ENCODE data around the gene SLMAP. TPM values are rescaled to one million over a fixed set of nuclear protein-coding genes. Genes with fewer than 3 reads are reported as not detected.

Gene SLMAP
- total and polyA plus RNA-seq, 7 donors = 31.2 to 180 (median 106) TPM

DNA sequence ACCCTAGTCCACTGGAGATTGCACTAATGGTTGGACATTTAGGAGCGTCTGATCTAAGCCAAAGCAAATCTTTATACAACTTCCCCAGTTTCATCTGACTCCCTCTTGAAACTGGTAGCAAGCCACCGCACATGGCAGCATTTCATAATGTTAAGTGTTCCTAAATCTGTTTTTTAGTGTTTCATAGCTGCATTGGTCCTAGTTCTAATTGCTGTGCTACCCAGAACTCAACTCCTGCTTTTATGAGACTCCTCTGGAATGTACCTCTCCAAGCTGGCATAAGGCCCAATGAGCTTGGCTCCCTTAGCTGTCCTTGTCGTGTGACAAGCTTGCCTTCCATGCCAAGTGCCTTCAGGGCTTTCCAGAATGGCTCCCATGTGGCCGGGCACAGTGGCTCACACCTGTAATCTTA, 186.8 kb downstream of the SLMAP start:
- peak; percentile 45 to 69 (median 60) for ATAC-seq
- no peak overlapping the region for H3K27ac ChIP-seq
- no peaks in the 10 kb centered on the region for H3K27me3 ChIP-seq (ENCODE audit: insufficient read depth in 3 of 3, low read length in 2 of 3)
- DNase-seq = no peak
- H3K4me3 ChIP-seq = no peak overlapping the region
- 21 to 40% (median 28%) methylated on average over 4 of the region's 4 CpGs for WGBS, 3 donors
- H3K36me3 ChIP-seq (ENCODE audit: insufficient read depth in 1 of 2, low read depth in 1 of 2) = no peaks in the 10 kb centered on the region
- H3K9me3 ChIP-seq = no peaks in the 10 kb centered on the region
- peaks cover 10% of the 10 kb centered on the region for H3K4me1 ChIP-seq
- no peak for TF ChIP-seq CTCF (IDR thresholded peaks at IDR 0.05)
- intact Hi-C loops (cut with DNase I) = no loop called here

DNA sequence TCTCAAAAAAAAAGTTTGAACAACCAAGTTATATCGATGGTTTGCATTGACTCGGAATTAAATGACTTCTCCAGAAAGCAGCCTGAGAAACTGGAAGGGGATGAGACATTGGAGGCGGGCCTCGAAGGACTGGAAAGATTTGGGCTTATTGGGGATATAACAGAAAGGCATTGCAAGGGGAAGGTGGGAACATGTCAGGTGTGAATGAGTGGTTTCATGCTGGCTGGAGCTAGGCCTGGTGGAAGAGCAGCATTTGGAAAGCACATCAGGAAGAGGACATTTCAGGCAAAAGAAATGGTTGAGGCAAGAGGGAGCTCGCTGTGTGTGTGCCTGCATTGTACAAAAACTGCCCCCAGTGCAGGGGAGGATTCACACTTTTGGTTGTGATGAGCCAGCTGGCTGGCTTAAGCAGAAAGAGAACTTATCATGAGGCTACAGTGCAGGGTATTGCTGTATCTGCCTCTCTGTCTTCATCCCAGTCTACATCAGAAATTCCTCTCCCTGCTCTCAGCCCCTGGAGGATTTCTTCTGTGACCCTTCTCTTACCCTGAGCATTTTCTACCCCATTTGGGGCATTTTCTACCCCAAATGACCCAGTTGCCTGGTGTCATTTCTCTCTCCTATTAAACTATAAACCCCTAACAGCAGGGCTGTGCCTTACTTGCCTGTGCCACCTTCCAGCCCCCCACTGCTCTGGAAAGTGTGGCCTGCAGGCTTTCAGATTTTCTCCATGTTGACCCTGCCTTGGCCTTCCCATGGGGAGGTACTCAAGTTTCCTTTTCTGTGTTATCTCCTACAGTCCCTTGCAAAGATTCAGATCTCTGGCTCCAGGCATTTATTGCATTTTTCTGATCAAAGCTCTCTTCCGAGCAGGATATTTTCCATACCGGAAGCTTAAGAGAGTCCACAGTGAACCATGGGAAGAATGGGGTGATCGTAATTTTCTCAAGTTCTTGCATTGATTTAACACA, 187.7 kb downstream of the SLMAP start:
- peaks cover 10% of the 10 kb centered on the region for H3K4me1 ChIP-seq
- no peak for TF ChIP-seq CTCF (IDR thresholded peaks at IDR 0.05)
- H3K27ac ChIP-seq = no peak overlapping the region
- no peaks in the 10 kb centered on the region for H3K9me3 ChIP-seq
- intact Hi-C loops (cut with DNase I) = no loop called here
- DNase-seq (no peak), ATAC-seq (peak in 1 of 4 donors; percentile 13)
- no peaks in the 10 kb centered on the region for H3K27me3 ChIP-seq (ENCODE audit: insufficient read depth in 3 of 3, low read length in 2 of 3)
- no peak overlapping the region for H3K4me3 ChIP-seq
- no peaks in the 10 kb centered on the region for H3K36me3 ChIP-seq (ENCODE audit: insufficient read depth in 1 of 2, low read depth in 1 of 2)
- 65 to 73% (median 70%) methylated on average over 8 of the region's 8 CpGs for WGBS, 3 donors

- Histone ChIP-seq H3K4me1 (peaks cover 27% of the 10 kb centered on the region), H3K4me3 (no peak overlapping the region), H3K36me3 (ENCODE audit: insufficient read depth in 1 of 2, low read depth in 1 of 2) (no peaks in the 10 kb centered on the region), H3K9me3 (no peaks in the 10 kb centered on the region), H3K27me3 (ENCODE audit: insufficient read depth in 3 of 3, low read length in 2 of 3) (no peaks in the 10 kb centered on the region), H3K27ac (no peak overlapping the region)
- TF ChIP-seq CTCF (IDR thresholded peaks at IDR 0.05) = no peak
- no peak for DNase-seq
- ATAC-seq = no peak
- 77 to 83% (median 79%) methylated on average over 5 of the region's 5 CpGs for WGBS, 3 donors
- intact Hi-C loops (cut with DNase I) = no loop called here
Measured at GRCh38 chr3:57946970-57947381, 190.9 kb downstream of the SLMAP start.

GRCh38 chr3:57948080-57948671, 192.1 kb downstream of the SLMAP start:
- H3K4me1 ChIP-seq = peaks cover 25% of the 10 kb centered on the region
- no peak for DNase-seq

More at GRCh38 chr3:57948080-57948671, 192.1 kb downstream of the SLMAP start:
- intact Hi-C loops (cut with DNase I) = no loop called here
- H3K4me3 ChIP-seq = no peak overlapping the region
- no peaks in the 10 kb centered on the region for H3K9me3 ChIP-seq
- no peaks in the 10 kb centered on the region for H3K36me3 ChIP-seq (ENCODE audit: insufficient read depth in 1 of 2, low read depth in 1 of 2)
- no peak for TF ChIP-seq CTCF (IDR thresholded peaks at IDR 0.05)
- ATAC-seq = no peak
- WGBS, 3 donors = 67 to 75% (median 68%) methylated on average over 12 of the region's 12 CpGs
- no peaks in the 10 kb centered on the region for H3K27me3 ChIP-seq (ENCODE audit: insufficient read depth in 3 of 3, low read length in 2 of 3)
- H3K27ac ChIP-seq = no peak overlapping the region

All from psoas muscle (tissue), 8 donors.